ENCODE results near the gene ZMIZ1. TPM values are rescaled to one million over a fixed set of nuclear protein-coding genes. Genes with fewer than 3 reads are reported as not detected.

ZMIZ1 gene
- total RNA-seq, 1 donor = 23.3 TPM

- no peak for DNase-seq (ENCODE audit: low read depth)
- H3K4me3 ChIP-seq (ENCODE audit: low read depth, low read length) = no peak overlapping the region
- no peak for TF ChIP-seq CTCF (IDR thresholded peaks at IDR 0.05; ENCODE audit: insufficient read depth, low read depth, low read length)
Measured at GRCh38 chr10:79096514-79096913, 27.7 kb downstream of the ZMIZ1 start.

DNA sequence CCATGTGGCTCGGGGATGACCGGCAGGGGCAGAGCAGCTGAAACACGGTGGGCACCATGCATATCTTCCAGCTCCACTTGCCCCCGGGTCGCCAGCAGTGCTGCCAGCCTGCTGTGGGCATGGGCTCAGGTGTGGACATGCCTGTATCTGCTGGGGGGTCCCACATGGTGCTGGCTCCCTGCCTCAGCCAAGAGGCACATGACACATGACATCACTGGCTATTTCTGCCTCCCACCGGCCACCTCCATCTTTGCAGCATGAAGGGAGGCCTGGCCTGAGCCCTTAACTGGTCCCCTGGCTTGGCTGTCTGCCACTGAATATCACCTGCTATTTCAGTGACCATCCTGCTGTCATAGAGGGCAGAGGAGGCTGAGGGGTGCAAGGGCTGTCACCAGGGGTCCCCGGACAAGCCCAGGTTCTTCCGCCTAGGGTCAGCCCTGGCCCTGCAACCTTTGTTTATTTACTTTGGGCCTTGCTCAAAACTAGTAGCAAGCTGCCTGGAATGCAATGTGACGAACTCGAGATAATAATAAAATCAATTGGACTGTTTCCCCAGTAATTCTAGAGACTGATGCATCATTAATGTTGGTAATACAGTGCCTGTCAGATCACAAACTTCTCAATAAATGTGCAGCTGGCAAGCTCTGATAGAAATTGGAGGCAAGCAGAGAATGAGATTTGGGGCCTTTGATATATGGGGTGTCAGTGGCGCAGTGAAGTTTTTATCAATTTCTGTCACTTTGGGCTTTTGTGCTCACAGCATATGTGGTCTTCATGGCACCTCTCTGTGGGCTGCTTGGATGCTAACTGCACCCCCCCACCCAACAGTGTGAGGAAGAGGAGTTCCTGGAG is 28.5 kb downstream of the ZMIZ1 start:
- TF ChIP-seq CTCF (IDR thresholded peaks at IDR 0.05; ENCODE audit: insufficient read depth, low read depth, low read length) = no peak
- no peak for DNase-seq (ENCODE audit: low read depth)
- H3K4me3 ChIP-seq (ENCODE audit: low read depth, low read length) = no peak overlapping the region

DNA sequence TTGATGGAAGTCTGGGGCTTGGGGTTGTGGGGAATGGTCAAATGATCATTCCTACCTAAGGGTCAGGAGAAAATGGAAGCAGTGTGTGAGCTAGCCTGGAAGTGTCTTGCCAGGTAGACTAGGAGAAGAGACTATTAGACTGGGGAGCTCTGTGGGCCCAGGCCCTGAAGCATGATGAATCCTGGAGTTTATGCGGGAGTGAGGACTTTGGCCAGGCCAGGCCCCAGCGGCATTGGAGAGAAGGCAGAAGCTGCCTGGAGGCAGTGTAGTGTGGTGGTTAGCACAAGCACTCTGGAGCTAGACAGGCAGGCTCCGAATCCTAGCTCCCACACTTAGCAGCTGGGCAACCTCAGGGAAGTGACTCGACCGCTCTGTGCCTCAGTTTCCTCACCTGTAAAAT is 29.3 kb downstream of the ZMIZ1 start:
- DNase-seq (ENCODE audit: low read depth) = no peak
- no peak overlapping the region for H3K4me3 ChIP-seq (ENCODE audit: low read depth, low read length)
- TF ChIP-seq CTCF (IDR thresholded peaks at IDR 0.05; ENCODE audit: insufficient read depth, low read depth, low read length) = no peak

DNA sequence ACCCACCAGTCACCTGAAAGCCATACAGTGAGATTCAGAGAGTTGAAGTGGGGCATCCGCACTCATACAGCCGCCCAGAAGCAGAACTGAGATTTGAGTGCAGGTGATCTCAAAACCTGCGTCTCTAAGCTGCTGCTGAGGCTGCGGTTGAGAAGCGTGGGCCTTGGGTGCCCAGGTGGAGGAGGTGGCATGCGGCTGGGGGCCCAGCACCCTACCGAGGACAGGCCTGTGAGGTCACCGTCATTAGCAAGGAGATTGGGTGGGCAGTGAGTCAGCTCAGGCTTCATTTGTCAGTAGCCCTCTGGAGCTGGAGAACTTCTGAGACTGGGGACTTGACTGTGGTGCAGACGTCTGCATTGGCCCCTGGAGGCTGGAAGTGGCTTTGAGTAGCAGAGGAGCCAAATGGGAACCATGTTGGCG is 29.8 kb downstream of the ZMIZ1 start:
- DNase-seq (ENCODE audit: low read depth) = no peak
- no peak for TF ChIP-seq CTCF (IDR thresholded peaks at IDR 0.05; ENCODE audit: insufficient read depth, low read depth, low read length)
- H3K4me3 ChIP-seq (ENCODE audit: low read depth, low read length) = no peak overlapping the region

GRCh38 chr10:79099898-79100448 is 31.2 kb downstream of the ZMIZ1 start:
- TF ChIP-seq CTCF (IDR thresholded peaks at IDR 0.05; ENCODE audit: insufficient read depth, low read depth, low read length) = no peak
- no peak overlapping the region for H3K4me3 ChIP-seq (ENCODE audit: low read depth, low read length)
- no peak for DNase-seq (ENCODE audit: low read depth)

GRCh38 chr10:79100771-79101170 is 32.0 kb downstream of the ZMIZ1 start:
- DNase-seq (ENCODE audit: low read depth) = no peak
- no peak overlapping the region for H3K4me3 ChIP-seq (ENCODE audit: low read depth, low read length)
- TF ChIP-seq CTCF (IDR thresholded peaks at IDR 0.05; ENCODE audit: insufficient read depth, low read depth, low read length) = no peak
